Endodermal cell (in vitro differentiated cells): Measurements from ENCODE around the gene GLIS1. TPM values are rescaled to one million over a fixed set of nuclear protein-coding genes. Genes with fewer than 3 reads are reported as not detected.

Experiments
- DNase-seq: peaks from one replicate; pipeline ENCODE4 v3.0.0-alpha.2; 2017
- H3K27ac ChIP-seq: 2 replicates; pipeline ENCODE4 v1.5.1; 2013; ENCODE audit warnings: mild to moderate bottlenecking, low read depth, low read length, moderate library complexity
- H3K27me3 ChIP-seq: 2 replicates; pipeline ENCODE4 v1.6.1; 2013; ENCODE audit warnings: mild to moderate bottlenecking, low read length, moderate library complexity; ENCODE audit not compliant: insufficient read depth, control insufficient read depth, poor library complexity, severe bottlenecking
- H3K36me3 ChIP-seq: 2 replicates; pipeline ENCODE4 v1.7.0; 2013; ENCODE audit warnings: mild to moderate bottlenecking, low read length, moderate library complexity; ENCODE audit not compliant: control insufficient read depth, insufficient read depth
- H3K4me1 ChIP-seq: one replicate; pipeline ENCODE4 v1.7.0; 2013; ENCODE audit warnings: low read length; ENCODE audit not compliant: control insufficient read depth, insufficient read depth
- H3K4me3 ChIP-seq: 2 replicates; pipeline ENCODE4 v1.5.1; 2013; ENCODE audit warnings: mild to moderate bottlenecking, low read length, moderate library complexity
- H3K9ac ChIP-seq: 2 replicates; pipeline ENCODE4 v1.6.1; 2013; ENCODE audit warnings: mild to moderate bottlenecking, low read length, moderate library complexity; ENCODE audit not compliant: poor library complexity, severe bottlenecking; ENCODE audit errors: extremely low read depth
- H3K9me3 ChIP-seq: 2 replicates; pipeline ENCODE4 v1.6.1; 2013; ENCODE audit warnings: mild to moderate bottlenecking, low read length, moderate library complexity; ENCODE audit not compliant: control insufficient read depth
- H3K27ac Mint-ChIP-seq: 2 replicates; pipeline ENCODE4 v1.8.0; 2020; ENCODE audit warnings: mixed read lengths
- H3K27me3 Mint-ChIP-seq: 2 replicates; pipeline ENCODE4 v1.8.0; 2021; ENCODE audit warnings: mild to moderate bottlenecking, mixed read lengths; ENCODE audit not compliant: insufficient read depth
- H3K36me3 Mint-ChIP-seq: 2 replicates; pipeline ENCODE4 v1.8.0; 2020; ENCODE audit warnings: low read depth, mixed read lengths
- H3K4me1 Mint-ChIP-seq: 2 replicates; pipeline ENCODE4 v1.8.0; 2020; ENCODE audit warnings: mixed read lengths
- H3K4me3 Mint-ChIP-seq: 2 replicates; pipeline ENCODE4 v1.8.0; 2020; ENCODE audit warnings: mild to moderate bottlenecking, moderate library complexity, mixed read lengths
- H3K9me3 Mint-ChIP-seq: 2 replicates; pipeline ENCODE4 v1.8.0; 2020; ENCODE audit warnings: mild to moderate bottlenecking, mixed read lengths
- WGBS, 2 experiments: methylation state at CpG; one replicate each; pipeline versions ENCODE4 v1.1.5 to v1.1.7; 2013; ENCODE audit warnings: missing lambda C conversion rate in 2 of 2, mixed read lengths in 1 of 2; ENCODE audit not compliant: insufficient coverage in 1 of 2, insufficient read length in 1 of 2; 5-methylcytosine and 5-hydroxymethylcytosine counted together
- total RNA-seq, 2 donors: library from RNA; stranded (reverse); fragmentation: NEBNext Ultra II Directional in 1 of 2; extraction: Animal tissue kit (Norgen Biotek cat#: 25700) in 1 of 2; gene quantifications; 2 replicates in 1 of 2; 3 replicates in 1 of 2; pipeline ENCODE4 v1.2.1, GENCODE V29; 2021
- TF ChIP-seq, protein P1 (sequence below): fragments of 200-600 bp; sonication (generic); conservative IDR thresholded peaks from 2 replicates; pipeline ENCODE4 v1.5.0; 2021; ENCODE audit warnings: antibody characterized with exemption, mild to moderate bottlenecking

GLIS1 gene
- total RNA-seq, 2 donors from 2014 or later: 2.1 to 3.9 TPM

DNA sequence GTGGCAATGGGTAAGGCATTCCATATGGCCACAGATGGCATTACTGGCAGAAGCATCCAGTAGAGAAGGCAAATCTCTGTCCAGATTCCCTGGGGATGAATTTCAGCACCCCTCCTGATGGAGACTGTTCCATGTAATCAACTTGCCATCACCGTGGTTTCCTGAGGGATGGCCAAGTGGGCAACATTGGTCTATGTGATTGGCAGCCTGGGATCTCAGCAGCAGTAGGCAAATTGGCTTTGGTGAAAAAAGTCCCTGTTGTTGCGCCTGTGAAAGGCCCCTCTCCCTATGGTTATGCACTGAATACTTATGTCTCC is 260.5 kb downstream of the GLIS1 start:
- Histone ChIP-seq H3K9me3 (no peaks in the 10 kb centered on the region), H3K36me3 (no peaks in the 10 kb centered on the region), H3K4me3 (no peak overlapping the region), H3K27ac (no peak overlapping the region), H3K9ac (no peak overlapping the region), H3K4me1 (no peaks in the 10 kb centered on the region), H3K27me3 (no peaks in the 10 kb centered on the region)
- DNase-seq: no peak
- Mint-ChIP-seq H3K27me3 (peaks cover 3% of the 10 kb centered on the region), H3K4me3 (no peak overlapping the region), H3K27ac (no peak overlapping the region), H3K4me1 (no peaks in the 10 kb centered on the region), H3K36me3 (no peaks in the 10 kb centered on the region), H3K9me3 (no peaks in the 10 kb centered on the region)
- WGBS, 2 experiments: 92 to 99% methylated on average over 1 to 2 of the region's 2 CpGs
- TF ChIP-seq, protein P1, sequence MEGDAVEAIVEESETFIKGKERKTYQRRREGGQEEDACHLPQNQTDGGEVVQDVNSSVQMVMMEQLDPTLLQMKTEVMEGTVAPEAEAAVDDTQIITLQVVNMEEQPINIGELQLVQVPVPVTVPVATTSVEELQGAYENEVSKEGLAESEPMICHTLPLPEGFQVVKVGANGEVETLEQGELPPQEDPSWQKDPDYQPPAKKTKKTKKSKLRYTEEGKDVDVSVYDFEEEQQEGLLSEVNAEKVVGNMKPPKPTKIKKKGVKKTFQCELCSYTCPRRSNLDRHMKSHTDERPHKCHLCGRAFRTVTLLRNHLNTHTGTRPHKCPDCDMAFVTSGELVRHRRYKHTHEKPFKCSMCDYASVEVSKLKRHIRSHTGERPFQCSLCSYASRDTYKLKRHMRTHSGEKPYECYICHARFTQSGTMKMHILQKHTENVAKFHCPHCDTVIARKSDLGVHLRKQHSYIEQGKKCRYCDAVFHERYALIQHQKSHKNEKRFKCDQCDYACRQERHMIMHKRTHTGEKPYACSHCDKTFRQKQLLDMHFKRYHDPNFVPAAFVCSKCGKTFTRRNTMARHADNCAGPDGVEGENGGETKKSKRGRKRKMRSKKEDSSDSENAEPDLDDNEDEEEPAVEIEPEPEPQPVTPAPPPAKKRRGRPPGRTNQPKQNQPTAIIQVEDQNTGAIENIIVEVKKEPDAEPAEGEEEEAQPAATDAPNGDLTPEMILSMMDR: no peak

DNA sequence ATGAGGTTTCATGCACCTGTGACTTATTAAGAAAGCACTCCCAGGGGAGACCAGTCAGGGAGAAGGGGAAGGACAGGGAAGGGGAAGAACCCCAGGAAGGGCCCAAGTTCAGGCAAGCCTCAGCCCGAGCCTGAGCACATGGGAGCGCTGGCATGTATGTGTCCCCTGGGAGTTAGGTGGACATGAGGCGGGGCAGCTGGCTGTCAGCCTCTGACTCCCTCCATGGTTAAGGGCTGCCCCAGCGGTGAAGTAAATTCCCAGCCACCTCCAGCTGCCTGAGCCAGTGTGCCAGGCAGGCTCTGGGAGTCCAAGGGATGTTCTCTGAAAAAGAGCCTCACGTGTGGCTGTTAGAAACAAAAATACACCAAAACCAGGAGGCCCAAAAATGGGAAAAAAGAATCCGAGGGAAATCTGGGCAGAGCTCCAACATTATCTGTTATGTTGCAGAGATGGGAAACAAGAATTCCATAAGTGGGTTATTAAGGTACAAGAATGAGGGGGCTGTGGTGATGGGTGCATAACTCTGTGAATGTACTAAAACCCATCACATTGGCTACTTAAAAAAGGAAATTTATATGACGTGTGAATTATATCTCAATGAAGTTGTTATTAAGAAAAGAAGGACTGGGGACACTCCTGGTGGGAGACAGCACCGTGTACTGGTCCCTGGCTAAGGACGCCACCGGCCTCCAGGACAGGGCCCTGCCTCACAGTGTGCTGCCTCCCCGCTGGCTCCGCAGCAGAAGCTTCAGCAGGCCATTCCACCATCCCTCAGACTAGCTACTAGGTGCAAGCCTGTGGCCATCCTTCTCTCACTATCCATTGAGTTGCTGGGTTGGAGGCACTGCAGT is 261.1 kb downstream of the GLIS1 start:
- no peak for DNase-seq
- WGBS, 2 experiments: 93 to 98% methylated on average over 10 to 12 of the region's 12 CpGs
- H3K27ac Mint-ChIP-seq: no peak overlapping the region

GRCh38 chr1:53476579-53476978 is 262.4 kb downstream of the GLIS1 start:
- H3K36me3 ChIP-seq: no peaks in the 10 kb centered on the region
- H3K9me3 ChIP-seq: no peaks in the 10 kb centered on the region
- Mint-ChIP-seq H3K27ac (no peak overlapping the region), H3K4me1 (no peaks in the 10 kb centered on the region), H3K4me3 (no peak overlapping the region), H3K27me3 (peaks cover 3% of the 10 kb centered on the region), H3K9me3 (no peaks in the 10 kb centered on the region), H3K36me3 (no peaks in the 10 kb centered on the region)
- no peak overlapping the region for H3K27ac ChIP-seq
- no peak overlapping the region for H3K9ac ChIP-seq
- DNase-seq: no peak
- TF ChIP-seq, protein P1: no peak
- 96 to 97% methylated on average over 6 to 8 of the region's 8 CpGs for WGBS, 2 experiments
- no peaks in the 10 kb centered on the region for H3K4me1 ChIP-seq
- H3K27me3 ChIP-seq: no peaks in the 10 kb centered on the region
- no peak overlapping the region for H3K4me3 ChIP-seq

More for the DNA sequence above, 261.1 kb downstream of the GLIS1 start:
- Mint-ChIP-seq H3K4me1 (no peaks in the 10 kb centered on the region), H3K9me3 (no peaks in the 10 kb centered on the region), H3K36me3 (no peaks in the 10 kb centered on the region), H3K27me3 (peaks cover 3% of the 10 kb centered on the region), H3K4me3 (no peak overlapping the region)
- H3K36me3 ChIP-seq: no peaks in the 10 kb centered on the region
- H3K27me3 ChIP-seq: no peaks in the 10 kb centered on the region
- H3K9me3 ChIP-seq: no peaks in the 10 kb centered on the region
- no peak overlapping the region for H3K9ac ChIP-seq
- H3K4me3 ChIP-seq: no peak overlapping the region
- no peaks in the 10 kb centered on the region for H3K4me1 ChIP-seq
- no peak overlapping the region for H3K27ac ChIP-seq
- TF ChIP-seq, protein P1: no peak
